Liver (tissue), 9 donors: ENCODE data around the gene UBE2F. TPM values are rescaled to one million over a fixed set of nuclear protein-coding genes. Genes with fewer than 3 reads are reported as not detected.

Source experiments
- DNase-seq: peaks from one replicate; pipeline ENCODE4 v3.0.0-alpha.2; 2017; ENCODE audit warnings: low spot score
- H3K27ac ChIP-seq, 2 donors: one replicate each; pipeline ENCODE4 v1.7.0; 2013; ENCODE audit warnings: inconsistent platforms in 2 of 2, low read length in 2 of 2, control low read depth in 1 of 2, low read depth in 1 of 2, mild to moderate bottlenecking in 1 of 2
- H3K27me3 ChIP-seq, 4 donors: one replicate each; pipeline versions ENCODE4 v1.6.1 to v1.7.0; 2013; ENCODE audit warnings: low read length in 3 of 4, inconsistent platforms in 1 of 4, mild to moderate bottlenecking in 1 of 4, moderate library complexity in 1 of 4; ENCODE audit not compliant: control insufficient read depth in 4 of 4, insufficient read depth in 4 of 4
- H3K36me3 ChIP-seq, 4 donors: one replicate each; pipeline versions ENCODE4 v1.6.1 to v1.7.0; 2013; ENCODE audit warnings: low read length in 3 of 4, mild to moderate bottlenecking in 3 of 4, low read depth in 1 of 4, moderate library complexity in 1 of 4; ENCODE audit not compliant: control insufficient read depth in 4 of 4, insufficient read depth in 3 of 4
- H3K4me1 ChIP-seq, 4 donors: one replicate each; pipeline versions ENCODE4 v1.6.1 to v1.7.0; 2013; ENCODE audit warnings: low read length in 3 of 4, mild to moderate bottlenecking in 3 of 4, moderate library complexity in 1 of 4; ENCODE audit not compliant: control insufficient read depth in 4 of 4, insufficient read depth in 4 of 4
- H3K4me3 ChIP-seq, 3 donors: one replicate each; pipeline versions ENCODE4 v1.6.1 to v1.7.0; 2013; ENCODE audit warnings: low read length in 3 of 3, control low read depth in 1 of 3, low read depth in 1 of 3, mild to moderate bottlenecking in 1 of 3
- H3K9ac ChIP-seq, 2 donors: one replicate each; pipeline ENCODE4 v1.7.0; 2013; ENCODE audit warnings: low read length in 2 of 2, mild to moderate bottlenecking in 2 of 2, moderate library complexity in 2 of 2, control low read depth in 1 of 2, low read depth in 1 of 2
- H3K9me3 ChIP-seq, 4 donors: one replicate each; pipeline versions ENCODE4 v1.6.1 to v1.7.0; 2013; ENCODE audit warnings: low read length in 3 of 4; ENCODE audit not compliant: control insufficient read depth in 4 of 4
- EGR1 ChIP-seq, 2 donors: IDR thresholded peaks; 2 replicates each; pipeline ENCODE4 v1.6.1; 2016 to 2018; ENCODE audit warnings: antibody characterized with exemption in 2 of 2, low read depth in 2 of 2
- FOXA1 ChIP-seq: IDR thresholded peaks from 2 replicates; pipeline ENCODE4 v1.6.1; 2016; ENCODE audit warnings: antibody characterized with exemption
- FOXA2 ChIP-seq: IDR thresholded peaks from 2 replicates; pipeline ENCODE4 v1.6.1; 2016; ENCODE audit warnings: antibody characterized with exemption
- GABPA ChIP-seq, 2 donors: IDR thresholded peaks in 1 of 2; conservative IDR thresholded peaks in 1 of 2; 2 replicates each; pipeline ENCODE4 v1.6.1; 2016; ENCODE audit warnings: antibody characterized with exemption in 2 of 2, mild to moderate bottlenecking in 1 of 2, moderate library complexity in 1 of 2
- HNF4A ChIP-seq, 2 donors: conservative IDR thresholded peaks; 2 replicates each; pipeline ENCODE4 v1.6.1; 2016; ENCODE audit warnings: antibody characterized with exemption in 2 of 2, mild to moderate bottlenecking in 2 of 2
- HNF4G ChIP-seq: IDR thresholded peaks from 2 replicates; pipeline ENCODE4 v1.6.1; 2016; ENCODE audit warnings: antibody characterized with exemption
- JUND ChIP-seq, 2 donors: IDR thresholded peaks; 2 replicates each; pipeline ENCODE4 v1.6.1; 2016; ENCODE audit warnings: antibody characterized with exemption in 2 of 2
- RAD21 ChIP-seq, 2 donors: IDR thresholded peaks; 2 replicates each; pipeline ENCODE4 v1.6.1; 2016; ENCODE audit warnings: antibody characterized with exemption in 2 of 2, mild to moderate bottlenecking in 2 of 2
- RXRA ChIP-seq, 2 donors: IDR thresholded peaks; 2 replicates each; pipeline ENCODE4 v1.6.1; 2017 to 2018; ENCODE audit warnings: antibody characterized with exemption in 2 of 2, mild to moderate bottlenecking in 1 of 2
- SP1 ChIP-seq: IDR thresholded peaks from 2 replicates; pipeline ENCODE4 v1.6.1; 2018; ENCODE audit warnings: antibody characterized with exemption, mild to moderate bottlenecking
- TAF1 ChIP-seq: conservative IDR thresholded peaks from 2 replicates; pipeline ENCODE4 v1.6.1; 2016; ENCODE audit warnings: antibody characterized with exemption, mild to moderate bottlenecking
- YY1 ChIP-seq: IDR thresholded peaks from 2 replicates; pipeline ENCODE4 v1.6.1; 2016; ENCODE audit warnings: antibody characterized with exemption, mild to moderate bottlenecking
- WGBS: extraction: QIAGEN DNeasy Blood & Tissue Kit; methylation state at CpG from one replicate; pipeline ENCODE4 v1.1.7; 2013; 5-methylcytosine and 5-hydroxymethylcytosine counted together
- polyA plus RNA-seq, 2 donors: library from polyadenylated mRNA; stranded (reverse) in 1 of 2; unstranded in 1 of 2; fragments of 200-250 nt in 1 of 2; fragments of >200 nt in 1 of 2; fragmentation: Nextera tagmentation in 1 of 2; extraction: Ambion mirVana in 1 of 2; gene quantifications; one replicate each; pipeline versions ENCODE4 v1.2.1 to v1.2.3, GENCODE V29; 2013 to 2015
- total RNA-seq, 2 donors: library from RNA; depleted of rRNA; stranded (reverse); fragments of >200 nt; gene quantifications; one replicate each; pipeline ENCODE4 v1.2.3, GENCODE V29; 2014
- TF ChIP-seq, protein P1 (sequence below): IDR thresholded peaks from 2 replicates; pipeline ENCODE4 v1.6.1; 2016; ENCODE audit warnings: antibody characterized with exemption
- TF ChIP-seq, protein P2 (sequence below): IDR thresholded peaks from 2 replicates; pipeline ENCODE4 v1.6.1; 2016; ENCODE audit warnings: antibody characterized with exemption
- TF ChIP-seq, protein P3 (sequence below): fragments of 150-350 bp; IDR thresholded peaks from 2 replicates; pipeline ENCODE4 v1.5.1; 2017; ENCODE audit warnings: improper control_type of control experiment, low read depth, low read length; ENCODE audit not compliant: missing input control
- TF ChIP-seq, protein P4 (sequence below): IDR thresholded peaks from 2 replicates; pipeline ENCODE4 v1.6.1; 2016; ENCODE audit warnings: antibody characterized with exemption, mild to moderate bottlenecking
- TF ChIP-seq, protein P5 (sequence below): IDR thresholded peaks from 2 replicates; pipeline ENCODE4 v1.6.1; 2016; ENCODE audit warnings: antibody characterized with exemption
- donor health status: healthy.
- donor health status: healthy.
- donor health status: healthy.
- donor health status: healthy.
- donor health status: healthy.

Gene UBE2F
- total and polyA plus RNA-seq, 4 donors: 30.5 to 55.3 (median 32.1) TPM

DNA sequence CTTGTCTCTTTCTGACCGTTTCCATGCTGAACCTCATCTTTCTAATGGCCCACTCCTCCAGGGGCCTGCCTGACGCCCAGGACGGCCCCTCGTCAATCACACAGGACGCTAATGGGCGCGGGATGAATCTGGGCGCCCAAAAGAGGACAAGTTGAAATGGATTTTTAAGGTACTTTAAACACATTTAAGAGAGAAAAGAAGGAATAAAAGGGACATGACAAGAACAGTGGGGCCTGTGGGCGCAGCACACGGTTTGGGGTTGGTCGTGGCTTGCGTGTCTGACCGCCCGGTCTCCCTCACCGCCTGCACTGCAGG is 607 bp upstream of the UBE2F start (continued):
- TF ChIP-seq JUND (IDR thresholded peaks at IDR 0.05) (no peak), RAD21 (IDR thresholded peaks at IDR 0.05) (no peak)

DNA sequence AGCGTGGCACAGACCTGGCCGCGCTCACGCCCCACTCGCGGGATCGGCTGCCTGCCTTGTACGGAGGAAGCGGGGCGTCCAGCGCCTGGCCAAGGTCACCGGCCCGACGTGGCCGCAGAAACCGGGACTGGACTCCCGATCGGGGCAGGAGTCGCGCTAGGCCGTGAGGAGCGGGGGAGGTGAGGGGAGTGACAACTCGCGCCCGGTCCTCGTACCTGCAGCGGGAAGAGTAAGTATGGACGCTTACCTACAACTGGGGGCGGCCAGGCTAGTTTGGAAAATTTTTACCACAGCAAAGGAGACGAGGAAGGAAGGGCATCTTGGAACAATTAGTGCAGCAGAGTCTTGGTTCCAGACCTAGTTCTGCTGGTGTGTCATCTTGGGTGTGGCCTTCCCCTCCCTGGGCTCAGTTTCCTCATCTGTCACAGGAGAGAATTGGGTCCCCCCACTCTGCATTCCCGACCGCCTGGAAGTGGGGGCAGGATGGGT is 693 bp downstream of the UBE2F start:
- peak; percentile 57 for DNase-seq
- Histone ChIP-seq H3K27ac (peak overlapping the region; percentile 16 to 35), H3K27me3 (no peaks in the 10 kb centered on the region), H3K9me3 (peaks cover under 1 to 5% (median 2%) of the 10 kb centered on the region in 4 donors), H3K4me1 (peaks cover 5 to 29% (median 18%) of the 10 kb centered on the region in 4 donors), H3K4me3 (peak overlapping the region; percentile 82 to 96 (median 87)), H3K36me3 (no peaks in the 10 kb centered on the region), H3K9ac (peak overlapping the region in 1 of 2 donors; percentile 85)
- 2% methylated on average over 32 of the region's 32 CpGs for WGBS
- TF ChIP-seq, protein P1, sequence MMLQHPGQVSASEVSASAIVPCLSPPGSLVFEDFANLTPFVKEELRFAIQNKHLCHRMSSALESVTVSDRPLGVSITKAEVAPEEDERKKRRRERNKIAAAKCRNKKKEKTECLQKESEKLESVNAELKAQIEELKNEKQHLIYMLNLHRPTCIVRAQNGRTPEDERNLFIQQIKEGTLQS: no peak

DNA sequence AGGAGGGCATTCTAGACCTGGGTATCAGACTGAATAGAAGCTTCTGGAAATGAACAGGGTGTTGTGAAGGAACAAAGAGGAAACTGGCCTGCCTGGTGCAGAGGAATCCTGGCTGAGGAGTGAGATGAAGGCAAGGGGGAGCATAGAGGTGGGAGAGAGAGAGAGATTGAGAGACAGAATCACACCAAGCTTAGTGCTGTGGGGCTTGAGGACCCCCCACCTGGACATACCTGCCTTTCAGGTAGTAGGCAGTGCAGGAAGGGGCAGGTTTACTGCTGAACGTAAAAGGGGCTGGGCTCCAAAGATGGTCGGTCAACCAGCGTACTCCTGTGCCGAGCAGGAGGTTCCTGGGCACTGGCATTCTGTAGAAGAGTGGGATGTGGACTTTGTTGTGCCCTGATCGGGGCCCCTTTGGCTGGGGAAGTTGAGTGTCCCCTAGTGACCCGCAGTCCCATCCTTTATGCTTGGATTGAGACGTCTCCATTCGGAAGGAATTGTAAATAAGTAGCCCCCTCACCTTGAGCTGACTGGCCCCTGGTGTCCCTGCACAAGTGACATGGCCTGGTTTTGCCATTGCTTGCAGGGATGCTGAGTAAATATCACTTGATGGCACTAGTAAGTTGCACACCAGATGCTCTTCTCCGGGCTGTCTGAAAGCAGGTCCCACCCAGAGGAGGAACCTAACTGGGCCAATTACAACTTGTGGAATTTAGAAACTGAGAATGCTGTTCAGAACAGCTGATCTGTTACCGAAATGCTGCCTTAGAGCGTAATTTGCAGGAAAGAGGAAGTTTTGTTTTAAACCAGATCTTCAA is 1.4 kb downstream of the UBE2F start:
- DNase-seq: no peak
- H3K36me3 ChIP-seq: peaks cover 0 to under 1% (median 0%) of the 10 kb centered on the region in 4 donors
- H3K27ac ChIP-seq: peak overlapping the region in 1 of 2 donors; percentile 16
- no peaks in the 10 kb centered on the region for H3K9me3 ChIP-seq
- peaks cover 5 to 29% (median 18%) of the 10 kb centered on the region in 4 donors for H3K4me1 ChIP-seq
- WGBS: 54% methylated on average over 11 of the region's 11 CpGs
- TF ChIP-seq RAD21 (IDR thresholded peaks at IDR 0.05) (peak; percentile 48 to 52), HNF4A (conservative IDR thresholded peaks at IDR 0.05) (no peak)
- H3K9ac ChIP-seq: peak overlapping the region in 1 of 2 donors; percentile 85
- H3K27me3 ChIP-seq: no peaks in the 10 kb centered on the region
- peak overlapping the region in 1 of 3 donors; percentile 96 for H3K4me3 ChIP-seq

DNA sequence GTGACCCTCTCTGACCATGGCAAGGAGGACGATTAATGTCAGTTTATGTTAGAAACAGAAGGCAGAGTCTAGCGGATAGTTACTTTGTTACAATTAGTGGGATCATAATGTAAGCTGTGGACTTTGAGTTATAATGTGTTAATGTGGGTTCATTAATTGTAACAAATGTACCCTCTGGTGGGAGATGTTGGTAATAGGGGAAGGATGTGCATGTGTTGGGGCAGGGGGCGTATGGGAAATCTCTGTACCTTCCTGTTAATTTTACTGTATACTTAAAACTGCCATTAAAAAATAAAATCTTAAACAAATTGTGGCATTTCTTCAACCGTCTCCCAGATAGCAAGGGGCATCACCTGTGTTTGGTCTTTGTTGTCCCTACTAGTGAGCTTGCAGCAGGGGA is 4.8 kb downstream of the UBE2F start:
- no peak for DNase-seq
- no peak overlapping the region for H3K4me3 ChIP-seq
- no peaks in the 10 kb centered on the region for H3K9me3 ChIP-seq
- H3K36me3 ChIP-seq: peaks cover 4 to 11% (median 5%) of the 10 kb centered on the region in 4 donors
- TF ChIP-seq, protein P2, sequence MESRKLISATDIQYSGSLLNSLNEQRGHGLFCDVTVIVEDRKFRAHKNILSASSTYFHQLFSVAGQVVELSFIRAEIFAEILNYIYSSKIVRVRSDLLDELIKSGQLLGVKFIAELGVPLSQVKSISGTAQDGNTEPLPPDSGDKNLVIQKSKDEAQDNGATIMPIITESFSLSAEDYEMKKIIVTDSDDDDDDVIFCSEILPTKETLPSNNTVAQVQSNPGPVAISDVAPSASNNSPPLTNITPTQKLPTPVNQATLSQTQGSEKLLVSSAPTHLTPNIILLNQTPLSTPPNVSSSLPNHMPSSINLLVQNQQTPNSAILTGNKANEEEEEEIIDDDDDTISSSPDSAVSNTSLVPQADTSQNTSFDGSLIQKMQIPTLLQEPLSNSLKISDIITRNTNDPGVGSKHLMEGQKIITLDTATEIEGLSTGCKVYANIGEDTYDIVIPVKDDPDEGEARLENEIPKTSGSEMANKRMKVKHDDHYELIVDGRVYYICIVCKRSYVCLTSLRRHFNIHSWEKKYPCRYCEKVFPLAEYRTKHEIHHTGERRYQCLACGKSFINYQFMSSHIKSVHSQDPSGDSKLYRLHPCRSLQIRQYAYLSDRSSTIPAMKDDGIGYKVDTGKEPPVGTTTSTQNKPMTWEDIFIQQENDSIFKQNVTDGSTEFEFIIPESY: no peak
- TF ChIP-seq, protein P3, sequence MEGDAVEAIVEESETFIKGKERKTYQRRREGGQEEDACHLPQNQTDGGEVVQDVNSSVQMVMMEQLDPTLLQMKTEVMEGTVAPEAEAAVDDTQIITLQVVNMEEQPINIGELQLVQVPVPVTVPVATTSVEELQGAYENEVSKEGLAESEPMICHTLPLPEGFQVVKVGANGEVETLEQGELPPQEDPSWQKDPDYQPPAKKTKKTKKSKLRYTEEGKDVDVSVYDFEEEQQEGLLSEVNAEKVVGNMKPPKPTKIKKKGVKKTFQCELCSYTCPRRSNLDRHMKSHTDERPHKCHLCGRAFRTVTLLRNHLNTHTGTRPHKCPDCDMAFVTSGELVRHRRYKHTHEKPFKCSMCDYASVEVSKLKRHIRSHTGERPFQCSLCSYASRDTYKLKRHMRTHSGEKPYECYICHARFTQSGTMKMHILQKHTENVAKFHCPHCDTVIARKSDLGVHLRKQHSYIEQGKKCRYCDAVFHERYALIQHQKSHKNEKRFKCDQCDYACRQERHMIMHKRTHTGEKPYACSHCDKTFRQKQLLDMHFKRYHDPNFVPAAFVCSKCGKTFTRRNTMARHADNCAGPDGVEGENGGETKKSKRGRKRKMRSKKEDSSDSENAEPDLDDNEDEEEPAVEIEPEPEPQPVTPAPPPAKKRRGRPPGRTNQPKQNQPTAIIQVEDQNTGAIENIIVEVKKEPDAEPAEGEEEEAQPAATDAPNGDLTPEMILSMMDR: no peak
- TF ChIP-seq JUND (IDR thresholded peaks at IDR 0.05) (no peak), HNF4G (no peak), YY1 (no peak), FOXA1 (no peak), EGR1 (IDR thresholded peaks at IDR 0.05; ENCODE audit: low read depth in 2 of 2) (no peak), GABPA (IDR thresholded peaks at IDR 0.05 in 1 of 2, conservative IDR thresholded peaks at IDR 0.05 in 1 of 2) (no peak), HNF4A (conservative IDR thresholded peaks at IDR 0.05) (no peak), FOXA2 (no peak), RAD21 (IDR thresholded peaks at IDR 0.05) (no peak), SP1 (no peak), TAF1 (no peak), RXRA (IDR thresholded peaks at IDR 0.05) (no peak)
- TF ChIP-seq, protein P4, sequence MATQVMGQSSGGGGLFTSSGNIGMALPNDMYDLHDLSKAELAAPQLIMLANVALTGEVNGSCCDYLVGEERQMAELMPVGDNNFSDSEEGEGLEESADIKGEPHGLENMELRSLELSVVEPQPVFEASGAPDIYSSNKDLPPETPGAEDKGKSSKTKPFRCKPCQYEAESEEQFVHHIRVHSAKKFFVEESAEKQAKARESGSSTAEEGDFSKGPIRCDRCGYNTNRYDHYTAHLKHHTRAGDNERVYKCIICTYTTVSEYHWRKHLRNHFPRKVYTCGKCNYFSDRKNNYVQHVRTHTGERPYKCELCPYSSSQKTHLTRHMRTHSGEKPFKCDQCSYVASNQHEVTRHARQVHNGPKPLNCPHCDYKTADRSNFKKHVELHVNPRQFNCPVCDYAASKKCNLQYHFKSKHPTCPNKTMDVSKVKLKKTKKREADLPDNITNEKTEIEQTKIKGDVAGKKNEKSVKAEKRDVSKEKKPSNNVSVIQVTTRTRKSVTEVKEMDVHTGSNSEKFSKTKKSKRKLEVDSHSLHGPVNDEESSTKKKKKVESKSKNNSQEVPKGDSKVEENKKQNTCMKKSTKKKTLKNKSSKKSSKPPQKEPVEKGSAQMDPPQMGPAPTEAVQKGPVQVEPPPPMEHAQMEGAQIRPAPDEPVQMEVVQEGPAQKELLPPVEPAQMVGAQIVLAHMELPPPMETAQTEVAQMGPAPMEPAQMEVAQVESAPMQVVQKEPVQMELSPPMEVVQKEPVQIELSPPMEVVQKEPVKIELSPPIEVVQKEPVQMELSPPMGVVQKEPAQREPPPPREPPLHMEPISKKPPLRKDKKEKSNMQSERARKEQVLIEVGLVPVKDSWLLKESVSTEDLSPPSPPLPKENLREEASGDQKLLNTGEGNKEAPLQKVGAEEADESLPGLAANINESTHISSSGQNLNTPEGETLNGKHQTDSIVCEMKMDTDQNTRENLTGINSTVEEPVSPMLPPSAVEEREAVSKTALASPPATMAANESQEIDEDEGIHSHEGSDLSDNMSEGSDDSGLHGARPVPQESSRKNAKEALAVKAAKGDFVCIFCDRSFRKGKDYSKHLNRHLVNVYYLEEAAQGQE: no peak
- TF ChIP-seq, protein P1: no peak
- TF ChIP-seq, protein P5, sequence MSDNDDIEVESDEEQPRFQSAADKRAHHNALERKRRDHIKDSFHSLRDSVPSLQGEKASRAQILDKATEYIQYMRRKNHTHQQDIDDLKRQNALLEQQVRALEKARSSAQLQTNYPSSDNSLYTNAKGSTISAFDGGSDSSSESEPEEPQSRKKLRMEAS: no peak
- no peak overlapping the region for H3K9ac ChIP-seq
- H3K27me3 ChIP-seq: no peaks in the 10 kb centered on the region
- 80% methylated on average over 4 of the region's 4 CpGs for whole genome bisulfite sequencing
- peaks cover 5 to 24% (median 15%) of the 10 kb centered on the region in 4 donors for H3K4me1 ChIP-seq
- no peak overlapping the region for H3K27ac ChIP-seq
